GM18861 (cell line): ENCODE measurements around the gene ACTA2.

Experiments used
- ATAC-seq: cut with Tn5 transposase; IDR thresholded peaks from one replicate; pipeline ENCODE4 v1.9.1; 2021; ENCODE audit not compliant: unreplicated experiment

The ACTA2 gene

DNA sequence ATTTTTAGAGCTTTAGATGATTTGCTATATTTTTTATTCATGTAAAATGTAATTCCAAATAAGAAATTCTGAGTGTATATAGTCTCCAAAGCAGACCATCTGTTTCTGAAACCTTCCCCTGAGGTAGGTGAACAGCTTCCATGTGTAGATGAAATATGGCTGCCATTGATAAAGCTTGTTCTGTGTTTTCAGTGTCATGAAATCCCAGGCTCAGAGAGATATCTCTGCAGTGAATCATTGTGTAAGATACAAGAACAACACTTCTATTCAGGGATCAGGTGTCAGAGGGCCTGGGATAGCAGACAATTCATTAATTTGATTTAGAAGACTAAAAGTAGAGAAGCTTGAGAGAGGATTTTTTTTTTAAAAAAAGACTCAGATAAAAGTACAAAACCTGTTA is 29.1 kb downstream of the ACTA2 start:
- no peak for ATAC-seq

DNA sequence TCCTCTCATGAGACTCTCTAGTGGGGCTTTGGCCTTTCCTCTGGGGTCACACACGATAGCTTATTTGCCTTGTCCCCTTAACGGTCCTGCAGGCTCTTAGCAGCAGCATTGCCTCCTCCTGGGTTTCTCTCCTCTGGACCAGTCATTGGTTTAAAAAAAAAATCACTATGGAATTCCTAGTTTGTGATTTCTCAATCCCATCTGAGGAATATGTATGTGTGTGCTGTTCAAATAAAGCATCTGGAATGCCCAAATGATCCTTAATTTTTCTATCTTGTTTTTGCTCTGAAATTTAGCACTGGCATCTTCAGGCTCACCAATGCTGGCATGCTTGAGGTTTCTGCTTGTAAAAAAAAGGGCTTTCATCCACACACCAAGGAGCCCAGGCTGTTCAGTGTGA is 30.5 kb downstream of the ACTA2 start:
- no peak for ATAC-seq

DNA sequence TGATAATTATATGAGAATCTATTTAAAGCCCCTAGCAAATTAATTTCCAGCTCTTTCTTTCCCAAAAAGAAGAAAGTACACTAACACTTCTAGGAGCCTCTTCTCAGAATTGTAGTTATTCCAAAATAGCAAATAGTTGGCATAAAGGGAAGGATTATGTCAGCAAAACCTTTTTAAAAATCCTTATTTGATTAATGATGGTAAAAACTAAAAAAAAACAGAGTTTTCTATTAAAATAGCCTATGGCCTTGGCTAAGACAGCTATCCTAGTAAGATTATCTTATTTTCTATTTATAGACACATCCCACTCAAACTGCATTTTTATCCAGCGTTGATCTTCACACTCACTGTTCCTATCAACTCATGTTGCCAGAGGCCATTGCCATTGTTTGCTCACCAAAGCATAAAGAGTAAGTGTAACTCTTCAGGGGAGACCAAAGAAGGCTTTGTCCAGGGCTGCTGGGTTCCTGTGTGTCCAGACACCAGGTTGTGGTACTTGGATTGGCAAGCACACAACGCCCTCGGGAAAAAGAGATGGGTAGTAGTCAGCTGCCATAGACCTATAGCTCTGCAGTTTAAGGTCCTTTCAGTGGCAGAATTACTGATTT is 31.5 kb downstream of the ACTA2 start:
- no peak for ATAC-seq

DNA sequence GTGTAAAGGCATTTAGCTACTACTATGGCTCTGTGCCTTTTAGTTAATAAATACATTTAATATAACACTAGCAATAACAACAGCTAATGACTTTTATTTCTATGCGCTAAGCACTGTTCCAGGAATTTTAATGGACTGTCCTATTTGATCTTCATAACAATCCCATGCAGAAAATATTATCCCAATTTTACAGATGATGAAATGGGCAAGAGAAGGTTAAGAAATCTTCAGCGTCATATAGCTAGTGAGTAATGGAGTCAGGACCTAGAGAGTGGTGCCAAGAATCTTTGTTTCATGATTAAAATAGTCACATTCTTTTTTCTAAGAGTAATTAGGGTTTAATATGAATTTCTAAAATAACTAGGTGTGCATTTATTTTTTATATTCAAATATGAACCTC is 32.4 kb downstream of the ACTA2 start:
- no peak for ATAC-seq

DNA sequence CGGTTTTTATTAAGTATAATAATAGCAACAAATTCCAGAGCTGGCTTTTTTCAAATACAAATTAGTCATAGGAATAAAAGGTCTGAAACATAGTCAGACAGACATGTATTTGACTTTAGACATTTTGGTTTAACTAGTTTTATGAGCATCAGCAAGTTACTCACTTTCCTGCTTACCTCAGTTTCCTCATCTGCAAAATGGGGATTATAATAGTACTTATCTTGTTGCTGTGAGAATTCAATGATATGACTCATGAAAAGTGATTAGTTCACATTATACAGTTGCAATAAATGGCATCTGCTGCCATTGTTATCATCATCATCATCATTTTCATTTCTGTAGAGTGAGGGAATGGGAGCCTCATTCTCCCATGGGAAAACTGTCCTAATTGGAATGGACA is 33.5 kb downstream of the ACTA2 start:
- no peak for ATAC-seq

DNA sequence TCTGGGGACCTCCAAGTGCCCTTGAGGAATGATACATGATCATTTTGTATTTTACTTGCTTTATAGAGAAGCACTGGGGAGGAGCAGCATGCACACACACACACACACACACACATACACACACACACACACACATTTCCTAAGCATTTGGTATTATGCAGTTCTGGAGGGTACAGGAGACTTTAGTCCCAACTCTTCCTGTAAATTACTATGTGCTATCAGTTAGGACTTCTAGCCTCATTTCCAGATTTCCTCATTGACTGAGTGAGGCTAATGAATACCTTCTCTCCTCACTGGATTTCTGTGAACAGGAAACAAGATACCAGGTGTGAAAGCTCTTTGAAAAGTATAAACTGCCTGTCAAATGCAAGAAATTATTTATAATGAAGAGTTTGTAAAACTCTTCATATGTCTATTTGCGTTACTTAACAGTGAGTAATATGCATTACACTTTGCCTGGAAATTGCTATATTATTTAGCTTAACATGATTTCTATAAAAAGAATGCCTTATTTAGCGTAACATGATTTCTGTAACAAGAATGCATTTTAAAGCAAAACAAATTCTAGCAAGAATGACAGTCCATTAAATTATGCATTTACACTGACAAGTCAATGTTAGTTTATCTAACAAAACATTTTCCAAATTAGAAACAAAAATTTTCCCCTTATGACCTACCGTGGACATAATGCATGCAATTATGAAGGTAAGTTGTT is 34.2 kb downstream of the ACTA2 start:
- ATAC-seq, result no peak

DNA sequence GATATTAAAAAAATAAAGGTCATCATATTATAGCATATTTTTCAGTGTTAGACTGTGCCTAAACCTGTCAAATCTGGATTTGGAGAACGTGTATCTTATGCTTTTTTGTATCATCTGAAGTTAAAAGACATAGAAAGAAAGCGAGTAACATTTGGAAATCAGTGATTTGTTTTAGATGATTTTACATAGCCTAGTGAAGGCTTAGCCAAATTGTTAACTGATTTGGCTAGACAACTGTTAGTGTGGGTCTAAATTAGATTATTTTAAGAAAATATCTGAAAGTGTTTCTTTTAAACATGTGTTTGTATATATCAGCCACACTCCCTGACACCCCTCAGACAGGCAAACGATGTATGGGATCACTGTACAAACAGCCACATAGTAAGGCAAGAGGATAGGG is 35.6 kb downstream of the ACTA2 start:
- no peak for ATAC-seq

DNA sequence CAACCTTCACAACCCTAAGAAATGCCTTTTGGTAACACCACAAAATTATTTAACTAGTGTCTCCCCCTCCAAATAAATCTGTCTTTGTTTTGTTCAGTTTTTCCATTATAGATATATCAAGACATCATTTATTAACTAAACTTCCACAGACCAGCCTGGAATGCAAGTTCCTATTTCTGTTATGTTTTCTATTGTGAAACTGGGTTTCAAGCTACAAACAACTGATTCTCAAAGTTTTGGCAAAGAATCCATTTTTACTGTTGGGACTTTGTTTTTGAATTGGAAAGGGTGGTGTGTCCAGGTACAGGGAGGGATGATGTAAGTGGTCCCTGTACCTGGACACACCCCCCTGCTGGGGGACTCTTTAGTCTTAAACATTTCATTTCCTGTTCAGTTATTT is 36.3 kb downstream of the ACTA2 start:
- ATAC-seq, result no peak

DNA sequence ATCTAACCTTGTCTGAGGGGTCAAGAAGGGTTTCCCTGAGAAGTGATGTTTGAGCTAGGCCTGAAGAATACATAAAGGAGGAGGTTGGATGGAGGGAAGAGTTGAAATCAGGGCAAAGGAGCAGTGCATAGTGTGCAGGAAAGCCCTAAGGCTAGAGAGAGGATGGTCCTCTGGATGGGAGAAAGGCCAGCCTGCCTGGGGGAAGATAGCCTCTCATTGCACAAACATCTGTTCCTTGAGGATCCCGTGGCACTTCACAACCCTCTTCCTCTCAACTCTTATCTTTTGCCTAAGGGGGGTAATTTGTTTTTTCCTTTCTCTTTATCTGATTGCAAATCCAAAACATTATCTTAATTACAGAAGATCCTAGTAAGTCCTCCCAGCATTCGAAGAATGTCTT is 36.8 kb downstream of the ACTA2 start:
- no peak for ATAC-seq

DNA sequence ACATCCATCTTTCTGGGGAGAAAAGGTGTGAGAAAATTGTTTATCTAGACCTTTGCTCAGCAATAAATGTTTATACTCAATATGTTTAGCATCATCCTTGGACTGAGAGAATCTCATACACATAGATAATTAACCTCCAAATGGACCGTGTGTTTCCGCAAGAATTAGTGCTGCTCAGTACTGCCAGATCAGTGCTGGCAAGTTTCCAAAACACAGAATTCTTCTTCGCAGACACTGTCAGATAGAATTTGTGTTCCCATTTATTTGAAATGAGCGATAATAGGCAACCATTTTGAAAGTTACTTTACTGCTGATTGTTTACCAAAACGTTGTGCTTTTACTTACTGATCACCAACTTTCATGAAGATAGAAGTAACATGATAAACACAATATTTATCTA is 38.8 kb downstream of the ACTA2 start:
- no peak for ATAC-seq

DNA sequence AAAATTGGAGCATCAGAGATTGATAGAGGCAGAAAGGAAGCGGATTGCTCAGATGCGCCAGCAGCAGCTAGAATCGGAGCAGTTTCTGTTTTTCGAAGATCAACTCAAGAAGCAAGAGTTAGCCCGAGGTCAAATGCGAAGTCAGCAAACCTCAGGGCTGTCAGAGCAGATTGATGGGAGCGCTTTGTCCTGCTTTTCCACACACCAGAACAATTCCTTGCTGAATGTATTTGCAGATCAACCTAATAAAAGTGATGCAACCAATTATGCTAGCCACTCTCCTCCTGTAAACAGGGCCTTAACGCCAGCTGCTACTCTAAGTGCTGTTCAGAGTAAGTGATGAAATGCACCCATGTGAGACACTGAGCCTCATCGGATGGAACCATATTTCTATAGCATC is 39.4 kb downstream of the ACTA2 start:
- ATAC-seq, result no peak

DNA sequence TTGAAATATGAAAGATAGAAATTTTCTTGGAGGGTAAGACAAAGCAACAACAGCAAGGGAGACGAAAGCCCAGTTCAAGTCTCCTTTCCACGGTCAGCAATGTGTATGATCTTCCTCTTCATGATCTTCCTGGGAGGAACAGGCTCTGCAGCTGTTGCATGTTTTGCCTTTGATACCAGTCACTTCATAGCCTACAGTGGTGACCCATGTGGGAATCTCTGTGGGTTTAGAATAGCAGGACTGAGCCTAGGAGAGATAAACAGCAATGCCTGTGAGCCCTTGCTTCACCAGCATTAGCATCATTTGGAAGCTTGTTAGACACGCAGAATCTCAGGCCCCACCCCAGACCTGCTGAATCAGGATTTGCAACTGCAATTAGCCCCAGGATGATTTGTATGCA is 40.7 kb downstream of the ACTA2 start:
- no peak for ATAC-seq

DNA sequence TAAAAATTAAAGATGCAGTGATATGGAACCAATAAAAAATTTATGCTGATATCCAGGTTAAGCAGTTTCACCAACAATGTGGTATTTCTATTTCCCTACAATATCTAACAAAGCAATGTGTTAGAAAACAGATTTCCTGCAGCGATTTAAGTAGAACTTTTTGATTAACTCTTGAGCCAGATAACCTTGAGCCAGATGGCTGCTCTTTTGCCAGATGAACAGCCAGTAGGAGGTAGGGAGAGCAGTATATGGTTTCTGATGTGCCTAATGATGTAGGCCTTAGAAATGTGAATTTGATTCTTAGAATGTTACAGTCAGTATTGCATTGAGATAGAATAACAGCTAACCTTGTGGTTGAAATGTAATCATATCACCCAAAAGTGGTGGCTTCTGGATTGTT is 41.5 kb downstream of the ACTA2 start:
- no peak for ATAC-seq

DNA sequence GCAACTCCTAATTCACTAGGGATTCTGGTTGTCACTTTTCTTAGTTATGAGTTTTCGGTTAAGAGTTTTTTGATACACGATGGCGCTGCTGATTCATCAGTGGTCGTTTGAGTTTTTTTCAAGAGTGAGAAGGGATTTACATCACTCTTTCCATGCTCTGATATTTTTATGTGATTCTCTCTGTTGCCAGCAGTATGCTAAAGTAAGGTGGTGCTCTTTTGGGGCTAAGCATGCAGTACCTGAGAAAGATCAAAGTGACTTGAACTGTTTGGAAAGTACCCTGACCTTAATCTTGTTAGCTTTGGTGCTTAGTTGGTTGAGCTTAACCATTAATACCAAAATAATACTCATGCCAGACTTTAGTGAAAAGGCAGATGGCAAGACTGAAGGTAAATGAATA is 44.4 kb downstream of the ACTA2 start:
- no peak for ATAC-seq

DNA sequence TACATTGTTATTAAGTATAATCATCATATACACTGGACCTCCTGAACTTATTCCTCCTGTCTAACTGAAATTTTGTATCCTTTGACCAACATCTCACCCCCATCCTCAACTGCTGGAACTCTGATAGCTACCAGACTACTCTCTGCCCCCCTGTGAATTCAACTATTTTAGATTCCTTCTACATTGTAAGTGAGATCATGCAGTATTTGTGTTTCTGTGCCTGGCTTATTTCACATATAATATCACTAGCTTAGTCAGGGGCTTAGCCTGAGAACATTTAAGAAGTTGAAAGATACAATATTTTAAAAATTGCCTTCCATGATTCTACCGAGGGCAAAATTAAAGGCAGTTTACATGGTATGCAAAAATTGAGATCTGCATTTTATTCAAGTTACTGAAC is 45.7 kb downstream of the ACTA2 start:
- no peak for ATAC-seq

DNA sequence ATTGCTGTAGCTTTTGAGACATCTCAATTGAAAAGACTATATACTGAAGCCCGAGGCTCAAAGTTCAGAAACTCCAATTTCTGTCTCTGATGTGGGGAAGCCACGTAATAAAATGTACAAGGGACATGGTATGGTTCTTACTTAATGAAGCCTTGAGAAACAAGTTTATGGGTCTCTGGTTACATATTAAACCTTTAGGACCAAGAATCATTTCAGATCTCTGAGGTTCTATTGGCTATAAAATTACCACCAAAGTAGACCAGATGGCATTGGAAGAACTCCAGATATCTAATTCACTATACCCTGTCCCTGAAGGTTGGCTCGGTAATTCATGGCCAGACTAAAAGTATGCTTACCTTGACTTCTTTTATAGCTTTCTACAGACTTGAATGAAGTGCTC is 48.9 kb downstream of the ACTA2 start:
- no peak for ATAC-seq

DNA sequence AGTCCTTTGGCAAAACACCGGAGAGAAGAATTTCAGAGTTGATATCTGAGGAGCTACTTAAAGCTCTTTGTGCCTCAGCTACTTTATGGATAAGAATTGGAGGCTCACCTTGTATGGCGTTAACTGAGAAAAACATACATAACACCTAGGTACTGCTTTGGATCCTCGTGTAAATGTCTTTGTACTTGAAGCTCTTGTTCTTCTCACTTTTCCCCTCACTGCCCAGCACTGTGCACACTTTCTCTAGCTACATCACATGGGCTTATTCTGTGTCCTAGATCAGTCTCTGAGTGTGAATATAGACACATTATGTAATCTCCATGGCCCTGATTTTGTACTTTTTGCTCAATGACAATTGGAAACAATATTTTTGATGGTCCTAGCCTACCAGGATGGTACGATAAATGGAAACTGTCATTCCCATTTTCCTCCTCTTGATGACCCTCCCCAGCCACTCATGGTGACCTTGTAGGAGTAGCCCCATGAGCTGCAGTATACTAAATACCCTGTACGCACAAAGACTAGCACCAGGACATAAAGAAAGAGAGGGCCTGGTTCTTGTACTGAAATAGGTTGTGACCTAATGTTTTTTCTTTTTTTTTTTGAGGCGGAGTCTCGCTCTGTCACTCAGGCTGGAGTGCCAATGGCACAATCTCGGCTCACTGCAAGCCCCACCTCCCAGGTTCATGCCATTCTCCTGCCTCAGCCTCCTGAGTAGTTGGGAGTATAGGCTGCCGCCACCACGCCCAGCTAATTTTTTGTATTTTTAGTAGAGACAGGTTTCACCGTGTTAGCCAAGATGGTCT is 50.4 kb downstream of the ACTA2 start:
- ATAC-seq, result peak; percentile 20

DNA sequence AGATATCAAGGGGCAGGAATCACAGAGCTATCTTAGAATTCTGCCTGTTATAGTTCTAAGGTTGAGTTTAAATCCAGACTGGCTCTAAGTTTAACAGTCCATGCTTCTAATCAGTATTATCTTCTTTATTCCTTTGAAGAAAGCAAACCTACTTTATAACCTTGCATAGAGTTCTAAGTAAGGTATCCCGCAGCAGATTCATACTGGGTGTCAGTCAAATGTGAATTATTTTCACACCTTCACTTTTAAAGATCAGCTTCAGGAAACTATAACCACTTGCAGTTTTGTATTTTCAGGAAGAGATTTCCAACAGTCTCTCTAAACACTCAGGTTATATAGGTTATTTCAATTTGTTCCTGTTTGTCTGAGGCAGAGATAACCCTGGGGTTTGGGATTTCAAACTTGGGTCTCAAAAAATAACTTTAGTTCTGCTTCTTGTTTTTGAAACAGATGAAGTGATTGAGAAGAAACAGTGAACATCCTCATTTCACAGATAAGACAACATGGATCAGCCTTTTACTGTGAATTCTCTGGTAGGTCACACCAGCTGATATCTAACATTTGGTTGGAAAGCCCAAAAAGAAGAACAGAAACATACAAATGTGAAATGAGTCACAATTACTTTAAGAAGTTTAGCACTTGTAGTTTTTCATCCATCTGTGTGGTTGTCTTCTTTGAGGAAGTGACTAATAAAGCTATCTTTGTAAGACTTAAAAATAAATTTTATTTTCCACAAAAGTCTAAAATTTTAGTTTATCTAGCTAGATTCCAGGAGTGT is 51.2 kb downstream of the ACTA2 start:
- peak; percentile 87 for ATAC-seq

DNA sequence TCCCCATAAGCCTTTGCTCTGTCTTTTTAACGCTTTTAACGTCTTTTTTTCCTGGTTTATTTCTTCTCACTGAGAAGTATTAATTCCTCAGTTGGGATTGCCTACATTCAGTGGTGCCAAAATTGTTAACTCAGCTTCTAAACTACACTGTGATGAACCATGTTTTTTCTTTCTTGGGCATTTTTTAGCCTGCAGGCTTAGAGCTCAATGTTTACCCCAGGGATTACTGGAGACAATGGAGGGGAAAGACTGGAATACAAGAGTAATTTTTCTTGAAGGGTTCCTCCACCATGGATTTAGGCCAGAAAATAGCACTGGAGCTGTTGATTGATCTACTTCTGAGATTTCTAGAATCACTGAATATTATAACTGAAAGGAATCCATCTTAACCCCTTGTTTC is 52.7 kb downstream of the ACTA2 start:
- ATAC-seq, result no peak

DNA sequence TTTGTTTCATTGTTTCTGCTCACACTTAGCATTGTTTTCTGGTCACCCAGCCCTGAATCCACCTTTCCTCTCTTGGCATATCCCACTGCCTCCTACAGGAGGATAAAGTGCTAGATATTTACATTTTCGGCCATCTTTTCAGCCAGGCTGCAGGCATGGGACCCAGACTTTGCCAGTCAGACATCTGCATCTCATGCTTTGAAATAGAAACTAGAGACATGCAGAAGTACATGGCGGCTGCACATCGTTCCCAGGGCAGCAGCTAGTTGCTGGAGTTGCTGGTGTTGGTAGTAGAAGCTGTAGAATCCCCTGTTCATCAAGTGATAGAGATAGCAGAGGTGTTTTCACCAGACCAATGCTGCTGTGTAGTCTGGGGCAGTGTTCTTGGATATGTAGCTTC is 53.8 kb downstream of the ACTA2 start:
- no peak for ATAC-seq

DNA sequence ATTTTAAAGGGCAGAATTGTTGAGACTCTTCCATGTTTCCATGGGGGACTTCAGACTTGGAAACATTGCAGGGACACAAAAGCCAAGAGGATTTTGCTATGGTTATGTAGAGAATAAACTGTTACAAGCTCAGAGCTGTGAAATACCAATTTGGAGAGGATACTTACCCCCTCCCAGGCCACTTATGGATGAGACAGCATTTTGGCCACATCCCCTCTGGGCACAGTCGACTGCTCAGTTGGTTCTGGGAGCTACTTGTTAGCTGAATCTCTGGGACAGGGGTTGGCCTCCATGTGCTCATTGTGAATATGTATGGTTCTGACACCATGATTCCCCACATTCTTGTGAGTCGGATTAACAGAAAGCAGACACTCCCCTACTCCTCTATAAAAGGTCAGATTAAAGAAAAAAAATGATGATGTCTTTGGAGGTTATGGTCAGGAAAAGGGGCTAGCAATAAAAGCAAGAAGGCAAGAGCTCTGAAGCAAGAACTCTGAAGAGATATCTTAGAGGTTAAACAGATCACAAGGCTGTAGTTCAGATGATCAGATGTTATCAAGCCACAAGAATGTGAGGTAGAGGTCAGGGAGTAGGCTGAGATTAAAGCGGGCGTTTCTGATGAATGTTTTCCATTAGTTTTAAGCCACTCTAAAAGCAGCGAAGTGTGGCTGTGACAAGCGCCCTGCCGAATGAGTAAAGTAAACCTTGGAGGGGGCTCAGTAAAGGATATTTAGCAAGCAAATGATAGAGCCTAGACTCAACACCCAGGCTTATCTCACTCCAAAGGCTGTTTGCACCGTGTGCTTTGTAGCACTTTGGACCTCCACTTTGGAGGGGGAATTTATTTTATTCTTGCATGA is 55.3 kb downstream of the ACTA2 start:
- no peak for ATAC-seq
